Measurements from ENCODE around the gene TIGD4.

Gene TIGD4

GRCh38 chr4:152806501-152807125, 27.1 kb upstream of the TIGD4 start:
- H3K4me3 ChIP-seq (ENCODE audit: low read depth, low read length) = no peak overlapping the region
- no peak for TF ChIP-seq CTCF (IDR thresholded peaks at IDR 0.05; ENCODE audit: low read depth, low read length)
- DNase-seq (ENCODE audit: low read depth, low spot score) = no peak
- in situ Hi-C loops (cut with HindIII; ENCODE audit: low sequenced_read_pairs) = no loop called here

- no peak for DNase-seq (ENCODE audit: low read depth, low spot score)
- in situ Hi-C loops (cut with HindIII; ENCODE audit: low sequenced_read_pairs) = no loop called here
- no peak overlapping the region for H3K4me3 ChIP-seq (ENCODE audit: low read depth, low read length)
- no peak for TF ChIP-seq CTCF (IDR thresholded peaks at IDR 0.05; ENCODE audit: low read depth, low read length)
Measured at GRCh38 chr4:152805818-152806217, 26.3 kb upstream of the TIGD4 start.

- in situ Hi-C loops (cut with HindIII; ENCODE audit: low sequenced_read_pairs) = no loop called here
- no peak overlapping the region for H3K4me3 ChIP-seq (ENCODE audit: low read depth, low read length)
- no peak for DNase-seq (ENCODE audit: low read depth, low spot score)
- TF ChIP-seq CTCF (IDR thresholded peaks at IDR 0.05; ENCODE audit: low read depth, low read length) = no peak
Measured at GRCh38 chr4:152805071-152805650, 25.6 kb upstream of the TIGD4 start.

GRCh38 chr4:152803541-152803940, 24.0 kb upstream of the TIGD4 start:
- TF ChIP-seq CTCF (IDR thresholded peaks at IDR 0.05; ENCODE audit: low read depth, low read length) = no peak
- DNase-seq (ENCODE audit: low read depth, low spot score) = no peak
- no peak overlapping the region for H3K4me3 ChIP-seq (ENCODE audit: low read depth, low read length)
- in situ Hi-C loops (cut with HindIII; ENCODE audit: low sequenced_read_pairs) = no loop called here

GRCh38 chr4:152795891-152796290, 16.4 kb upstream of the TIGD4 start:
- H3K4me3 ChIP-seq (ENCODE audit: low read depth, low read length) = no peak overlapping the region
- no peak for DNase-seq (ENCODE audit: low read depth, low spot score)
- in situ Hi-C loops (cut with HindIII; ENCODE audit: low sequenced_read_pairs) = no loop called here

GRCh38 chr4:152786627-152787026, 7.1 kb upstream of the TIGD4 start:
- no peak overlapping the region for H3K4me3 ChIP-seq (ENCODE audit: low read depth, low read length)

More at GRCh38 chr4:152795891-152796290, 16.4 kb upstream of the TIGD4 start:
- TF ChIP-seq CTCF (IDR thresholded peaks at IDR 0.05; ENCODE audit: low read depth, low read length) = no peak

More at GRCh38 chr4:152786627-152787026, 7.1 kb upstream of the TIGD4 start:
- TF ChIP-seq CTCF (IDR thresholded peaks at IDR 0.05; ENCODE audit: low read depth, low read length) = no peak
- no peak for DNase-seq (ENCODE audit: low read depth, low spot score)
- in situ Hi-C loops (cut with HindIII; ENCODE audit: low sequenced_read_pairs) = no loop called here
